WTC11 (cell line): ENCODE measurements around the gene MAML3. TPM values are rescaled to one million over a fixed set of nuclear protein-coding genes. Genes with fewer than 3 reads are reported as not detected.

Source experiments
- ATAC-seq: fragments of 200-7000 bp; cut with Tn5 transposase; 2 replicates; pipeline ENCODE4 v1.10.0; 2021; ENCODE audit warnings: mild to moderate bottlenecking, moderate library complexity
- CTCF ChIA-PET: fragments of 300-600 bp; sonication (Branson Sonifier 250); formaldehyde crosslinking; loops from one replicate; lab custom pipeline; 2021; ENCODE audit warnings: antibody characterized with exemption; lab: Charles Lee
- POLR2A ChIA-PET: fragments of 350-600 bp; sonication (Branson Sonifier 250); formaldehyde crosslinking; loops from one replicate; lab custom pipeline; 2021; ENCODE audit warnings: antibody characterized with exemption; lab: Charles Lee
- DNase-seq: peaks from one replicate; pipeline ENCODE4 v3.0.0; 2021; ENCODE audit warnings: low spot score
- H3K27ac Mint-ChIP-seq: 2 replicates; pipeline ENCODE4 v1.8.0; 2021; ENCODE audit warnings: mixed read lengths
- H3K27me3 Mint-ChIP-seq: 2 replicates; pipeline ENCODE4 v1.8.0; 2021; ENCODE audit warnings: low read depth, mild to moderate bottlenecking, moderate library complexity, mixed read lengths
- H3K36me3 Mint-ChIP-seq: 2 replicates; pipeline ENCODE4 v1.8.0; 2021; ENCODE audit warnings: mixed read lengths
- H3K4me1 Mint-ChIP-seq: 2 replicates; pipeline ENCODE4 v1.8.0; 2022; ENCODE audit warnings: mixed read lengths
- H3K4me3 Mint-ChIP-seq: 2 replicates; pipeline ENCODE4 v1.8.0; 2021; ENCODE audit warnings: mild to moderate bottlenecking, moderate library complexity, mixed read lengths
- H3K9me3 Mint-ChIP-seq: 2 replicates; pipeline ENCODE4 v1.8.0; 2021; ENCODE audit warnings: mixed read lengths
- AR ChIP-seq: fragments of 250-450 bp; sonication (Bioruptor Pico); IDR thresholded peaks from 2 replicates; pipeline ENCODE4 v1.9.0; 2021; ENCODE audit warnings: mild to moderate bottlenecking
- ATF2 ChIP-seq: sonication (generic); formaldehyde crosslinking; IDR thresholded peaks from 2 replicates; pipeline ENCODE4 v1.8.1; 2022; ENCODE audit warnings: low read depth, missing genetic modification reagents, borderline replicate concordance
- ELF4 ChIP-seq: sonication (generic); formaldehyde crosslinking; IDR thresholded peaks from 2 replicates; pipeline ENCODE4 v1.8.1; 2022; ENCODE audit warnings: low read depth, mild to moderate bottlenecking, moderate library complexity, missing genetic modification reagents
- ESRRA ChIP-seq: sonication (generic); formaldehyde crosslinking; IDR thresholded peaks from 2 replicates; pipeline ENCODE4 v1.8.1; 2022; ENCODE audit warnings: mild to moderate bottlenecking, missing genetic modification reagents, borderline replicate concordance
- ETV6 ChIP-seq: sonication (generic); formaldehyde crosslinking; IDR thresholded peaks from 2 replicates; pipeline ENCODE4 v1.8.1; 2022; ENCODE audit warnings: mild to moderate bottlenecking, missing genetic modification reagents
- JAZF1 ChIP-seq: fragments of 250-450 bp; sonication (Bioruptor Pico); IDR thresholded peaks from 2 replicates; pipeline ENCODE4 v1.9.0; 2021; ENCODE audit warnings: moderate library complexity, mild to moderate bottlenecking, inconsistent platforms
- MXD4 ChIP-seq: fragments of 250-450 bp; sonication (Bioruptor Pico); IDR thresholded peaks from 2 replicates; pipeline ENCODE4 v1.8.0; 2021; ENCODE audit warnings: mild to moderate bottlenecking, moderate library complexity, borderline replicate concordance
- NR3C1 ChIP-seq: sonication (generic); formaldehyde crosslinking; conservative IDR thresholded peaks from 2 replicates; pipeline ENCODE4 v1.8.1; 2023; ENCODE audit warnings: low read depth, mild to moderate bottlenecking, missing genetic modification reagents
- SMAD3 ChIP-seq: sonication (generic); formaldehyde crosslinking; IDR thresholded peaks from 2 replicates; pipeline ENCODE4 v1.8.0; 2022; ENCODE audit warnings: missing genetic modification reagents, mild to moderate bottlenecking, borderline replicate concordance
- ZBTB21 ChIP-seq: sonication (generic); formaldehyde crosslinking; IDR thresholded peaks from 2 replicates; pipeline ENCODE4 v1.8.1; 2023; ENCODE audit warnings: mild to moderate bottlenecking, missing genetic modification reagents, borderline replicate concordance
- ZNF317 ChIP-seq: sonication (generic); formaldehyde crosslinking; IDR thresholded peaks from 2 replicates; pipeline ENCODE4 v1.8.1; 2023; ENCODE audit warnings: low read depth, mild to moderate bottlenecking, moderate library complexity, missing genetic modification reagents, borderline replicate concordance
- ZNF416 ChIP-seq: fragments of 250-450 bp; sonication (Bioruptor Pico); IDR thresholded peaks from 2 replicates; pipeline ENCODE4 v1.9.0; 2021; ENCODE audit warnings: mild to moderate bottlenecking, inconsistent platforms
- total RNA-seq: library from RNA; stranded (reverse); gene quantifications from 3 replicates; pipeline ENCODE4 v1.2.3, GENCODE V29; 2021
- TF ChIP-seq, protein P1 (sequence below): sonication (generic); formaldehyde crosslinking; IDR thresholded peaks from 2 replicates; pipeline ENCODE4 v1.8.0; 2022; ENCODE audit warnings: mild to moderate bottlenecking, missing genetic modification reagents
- TF ChIP-seq, protein P2 (sequence below): sonication (generic); formaldehyde crosslinking; IDR thresholded peaks from 2 replicates; pipeline ENCODE4 v1.8.0; 2023; ENCODE audit warnings: mild to moderate bottlenecking, missing genetic modification reagents

MAML3 gene
- total RNA-seq, 1 experiment from 2014 or later: 7.4 TPM

- TF ChIP-seq AR (no peak), JAZF1 (no peak)
Observed at GRCh38 chr4:139984471-139984870, 169.5 kb downstream of the MAML3 start (continued).

DNA sequence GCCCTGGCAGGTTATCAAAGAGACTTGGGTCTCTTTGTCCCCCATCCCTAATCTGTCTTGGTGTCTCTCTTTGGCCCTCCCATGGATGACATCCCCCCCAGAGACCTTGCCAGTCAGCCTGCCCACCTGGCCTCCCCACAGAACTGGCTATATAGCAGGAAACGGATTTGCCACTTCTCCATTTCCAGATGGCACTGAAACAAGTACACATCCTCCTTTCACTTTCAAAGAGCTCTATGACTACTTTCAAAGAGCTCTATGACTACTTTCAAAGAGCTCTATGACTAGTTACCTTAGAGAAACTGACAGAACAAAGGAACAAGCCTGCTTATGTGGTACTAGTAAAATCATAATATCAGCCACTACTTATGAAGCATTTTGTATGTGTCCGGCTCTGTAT is 175.3 kb downstream of the MAML3 start:
- H3K9me3 Mint-ChIP-seq: peaks cover 4% of the 10 kb centered on the region; the same call in 1 of the 2 replicates
- no peaks in the 10 kb centered on the region; the same call in 1 of the 2 replicates for H3K36me3 Mint-ChIP-seq
- no peak for ATAC-seq
- POLR2A ChIA-PET: no interaction called here
- no peak for TF ChIP-seq ATF2 (CRISPR knock-in tag)
- TF ChIP-seq ELF4 (CRISPR knock-in tag): no peak
- TF ChIP-seq NR3C1 (CRISPR knock-in tag): no peak
- TF ChIP-seq, protein P1, sequence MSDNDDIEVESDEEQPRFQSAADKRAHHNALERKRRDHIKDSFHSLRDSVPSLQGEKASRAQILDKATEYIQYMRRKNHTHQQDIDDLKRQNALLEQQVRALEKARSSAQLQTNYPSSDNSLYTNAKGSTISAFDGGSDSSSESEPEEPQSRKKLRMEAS: no peak
- TF ChIP-seq ZBTB21 (CRISPR knock-in tag): no peak
- TF ChIP-seq MXD4 (CRISPR knock-in tag): no peak
- TF ChIP-seq ZNF317 (CRISPR knock-in tag): no peak
- H3K27ac Mint-ChIP-seq: no peak overlapping the region
- no peak for DNase-seq
- CTCF ChIA-PET: interaction anchor here (1.5 kb wide), 1 partner anchor 86 kb away, joined by 4 read pairs; no protein-coding TSS in a partner anchor
- no peak overlapping the region for H3K4me3 Mint-ChIP-seq
- no peaks in the 10 kb centered on the region for H3K4me1 Mint-ChIP-seq
- H3K27me3 Mint-ChIP-seq: peaks cover 9% of the 10 kb centered on the region

DNA sequence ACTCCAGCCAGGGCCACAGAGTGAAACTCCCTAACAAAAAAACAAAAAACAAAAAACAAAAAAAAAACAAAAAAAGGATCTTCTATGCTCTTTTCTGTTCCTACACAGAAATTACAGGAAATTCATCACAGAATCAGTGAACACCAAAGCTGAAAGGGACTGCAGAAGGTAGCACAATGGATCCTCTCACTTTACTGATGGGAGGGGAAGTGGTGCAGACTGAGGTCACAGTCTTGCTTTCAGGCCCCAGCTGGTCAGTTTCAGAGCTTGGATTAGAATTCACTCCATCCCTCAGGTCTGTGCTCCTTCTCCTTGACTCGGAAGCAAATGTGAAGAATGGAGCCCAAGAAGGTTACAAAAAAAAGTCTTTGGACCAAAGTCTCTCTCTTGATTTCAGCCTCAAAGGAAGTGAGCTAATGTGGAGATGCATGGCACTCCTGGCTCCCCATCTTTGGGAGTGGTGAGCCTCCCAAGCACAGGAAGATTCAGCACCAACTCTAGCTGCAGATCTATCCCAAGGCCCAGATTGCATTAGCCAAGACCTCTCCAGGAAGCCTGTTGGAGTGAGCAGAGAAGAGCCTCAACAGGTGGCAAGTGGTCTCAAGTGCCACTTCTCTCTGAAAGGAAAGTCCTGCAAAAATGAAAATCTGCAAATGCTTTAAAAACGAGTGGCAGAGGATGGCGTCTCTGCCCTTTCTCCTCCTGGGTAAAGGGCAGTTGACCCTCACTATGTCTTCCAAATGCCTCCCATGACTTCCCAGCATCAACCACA is 176.0 kb downstream of the MAML3 start:
- DNase-seq: no peak
- TF ChIP-seq ZNF416 (CRISPR knock-in tag) (no peak), ESRRA (CRISPR knock-in tag) (no peak), SMAD3 (CRISPR knock-in tag) (no peak), ETV6 (CRISPR knock-in tag) (no peak)
- TF ChIP-seq, protein P2, sequence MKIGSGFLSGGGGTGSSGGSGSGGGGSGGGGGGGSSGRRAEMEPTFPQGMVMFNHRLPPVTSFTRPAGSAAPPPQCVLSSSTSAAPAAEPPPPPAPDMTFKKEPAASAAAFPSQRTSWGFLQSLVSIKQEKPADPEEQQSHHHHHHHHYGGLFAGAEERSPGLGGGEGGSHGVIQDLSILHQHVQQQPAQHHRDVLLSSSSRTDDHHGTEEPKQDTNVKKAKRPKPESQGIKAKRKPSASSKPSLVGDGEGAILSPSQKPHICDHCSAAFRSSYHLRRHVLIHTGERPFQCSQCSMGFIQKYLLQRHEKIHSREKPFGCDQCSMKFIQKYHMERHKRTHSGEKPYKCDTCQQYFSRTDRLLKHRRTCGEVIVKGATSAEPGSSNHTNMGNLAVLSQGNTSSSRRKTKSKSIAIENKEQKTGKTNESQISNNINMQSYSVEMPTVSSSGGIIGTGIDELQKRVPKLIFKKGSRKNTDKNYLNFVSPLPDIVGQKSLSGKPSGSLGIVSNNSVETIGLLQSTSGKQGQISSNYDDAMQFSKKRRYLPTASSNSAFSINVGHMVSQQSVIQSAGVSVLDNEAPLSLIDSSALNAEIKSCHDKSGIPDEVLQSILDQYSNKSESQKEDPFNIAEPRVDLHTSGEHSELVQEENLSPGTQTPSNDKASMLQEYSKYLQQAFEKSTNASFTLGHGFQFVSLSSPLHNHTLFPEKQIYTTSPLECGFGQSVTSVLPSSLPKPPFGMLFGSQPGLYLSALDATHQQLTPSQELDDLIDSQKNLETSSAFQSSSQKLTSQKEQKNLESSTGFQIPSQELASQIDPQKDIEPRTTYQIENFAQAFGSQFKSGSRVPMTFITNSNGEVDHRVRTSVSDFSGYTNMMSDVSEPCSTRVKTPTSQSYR (CRISPR knock-in tag): no peak
- TF ChIP-seq, all 79 proteins: peak for 0
- peaks cover 9% of the 10 kb centered on the region for H3K27me3 Mint-ChIP-seq
- peaks cover 4% of the 10 kb centered on the region; the same call in 1 of the 2 replicates for H3K9me3 Mint-ChIP-seq
- no peak for ATAC-seq
- no peaks in the 10 kb centered on the region for H3K4me1 Mint-ChIP-seq
- CTCF ChIA-PET: interaction anchor here (1.5 kb wide), 1 partner anchor 85 kb away, joined by 4 read pairs; no protein-coding TSS in a partner anchor
- POLR2A ChIA-PET: no interaction called here
- H3K4me3 Mint-ChIP-seq: no peak overlapping the region
- H3K36me3 Mint-ChIP-seq: no peaks in the 10 kb centered on the region; the same call in 1 of the 2 replicates
- H3K27ac Mint-ChIP-seq: no peak overlapping the region
